HG03159 (cell line): ENCODE results near the gene VAV3.
"Not testable (repeated sequence)": the region's sequence is repeated elsewhere in the genome, so short reads cannot be mapped to it uniquely, and the experiment has no call there.

Source experiments
- ATAC-seq: cut with Tn5 transposase; IDR thresholded peaks from one replicate; pipeline ENCODE4 v1.9.1; 2021; ENCODE audit warnings: mild to moderate bottlenecking, moderate library complexity; ENCODE audit not compliant: unreplicated experiment

VAV3 gene

GRCh38 chr1:107894605-107895004 is 70.4 kb downstream of the VAV3 start:
- ATAC-seq = no peak

- not testable (repeated sequence) for ATAC-seq
Observed at GRCh38 chr1:107893350-107893749, 71.6 kb downstream of the VAV3 start.

- ATAC-seq = no peak
Observed at GRCh38 chr1:107889524-107889923, 75.5 kb downstream of the VAV3 start.

- no peak for ATAC-seq
Observed at GRCh38 chr1:107883562-107883961, 81.4 kb downstream of the VAV3 start.

GRCh38 chr1:107879927-107880326 is 85.1 kb downstream of the VAV3 start:
- no peak for ATAC-seq

- ATAC-seq = no peak
Observed at GRCh38 chr1:107879346-107879745, 85.6 kb downstream of the VAV3 start.

GRCh38 chr1:107877745-107878144 is 87.2 kb downstream of the VAV3 start:
- no peak for ATAC-seq

GRCh38 chr1:107877092-107877491 is 87.9 kb downstream of the VAV3 start:
- ATAC-seq = no peak

GRCh38 chr1:107875689-107876088 is 89.3 kb downstream of the VAV3 start:
- no peak for ATAC-seq

- ATAC-seq = no peak
Observed at GRCh38 chr1:107874221-107874620, 90.8 kb downstream of the VAV3 start.

GRCh38 chr1:107871687-107872395 is 93.1 kb downstream of the VAV3 start:
- ATAC-seq = no peak

GRCh38 chr1:107871259-107871658 is 93.7 kb downstream of the VAV3 start:
- ATAC-seq = no peak

- no peak for ATAC-seq
Observed at GRCh38 chr1:107870696-107871095, 94.3 kb downstream of the VAV3 start.

GRCh38 chr1:107867897-107868296 is 97.1 kb downstream of the VAV3 start:
- ATAC-seq = no peak

GRCh38 chr1:107867422-107867821 is 97.6 kb downstream of the VAV3 start:
- no peak for ATAC-seq

- no peak for ATAC-seq
Observed at GRCh38 chr1:107866870-107867269, 98.1 kb downstream of the VAV3 start.

GRCh38 chr1:107865627-107866026 is 99.4 kb downstream of the VAV3 start:
- no peak for ATAC-seq

- ATAC-seq = no peak
Observed at GRCh38 chr1:107863342-107863741, 101.6 kb downstream of the VAV3 start.

GRCh38 chr1:107862064-107862463 is 102.9 kb downstream of the VAV3 start:
- ATAC-seq = no peak

GRCh38 chr1:107858323-107858722 is 106.7 kb downstream of the VAV3 start:
- no peak for ATAC-seq

GRCh38 chr1:107851418-107851817 is 113.6 kb downstream of the VAV3 start:
- ATAC-seq = no peak

- ATAC-seq = not testable (repeated sequence)
Observed at GRCh38 chr1:107844541-107845194, 120.3 kb downstream of the VAV3 start.

- no peak for ATAC-seq
Observed at GRCh38 chr1:107843989-107844388, 121.0 kb downstream of the VAV3 start.
